Transverse colon (tissue), 3 donors: ENCODE measurements around the gene CHID1.

Experiments used
- EP300 ChIP-seq: sonication (generic); formaldehyde crosslinking; IDR thresholded peaks from one replicate; pipeline ENCODE4 v1.6.1; 2017; ENCODE audit warnings: antibody characterized with exemption, low read depth
- TF ChIP-seq, protein P1 (sequence below), 5 experiments: fragments of 200-600 bp in 3 of 5; fragments of 450-650 bp in 2 of 5; sonication (generic) in 3 of 5; IDR thresholded peaks; 1 replicate in 2 of 5; 2 replicates in 3 of 5; pipeline ENCODE4 v1.5.1; 2016 to 2017; ENCODE audit warnings: antibody characterized with exemption in 5 of 5, inconsistent platforms in 3 of 5, mild to moderate bottlenecking in 2 of 5, moderate library complexity in 1 of 5

DNA sequence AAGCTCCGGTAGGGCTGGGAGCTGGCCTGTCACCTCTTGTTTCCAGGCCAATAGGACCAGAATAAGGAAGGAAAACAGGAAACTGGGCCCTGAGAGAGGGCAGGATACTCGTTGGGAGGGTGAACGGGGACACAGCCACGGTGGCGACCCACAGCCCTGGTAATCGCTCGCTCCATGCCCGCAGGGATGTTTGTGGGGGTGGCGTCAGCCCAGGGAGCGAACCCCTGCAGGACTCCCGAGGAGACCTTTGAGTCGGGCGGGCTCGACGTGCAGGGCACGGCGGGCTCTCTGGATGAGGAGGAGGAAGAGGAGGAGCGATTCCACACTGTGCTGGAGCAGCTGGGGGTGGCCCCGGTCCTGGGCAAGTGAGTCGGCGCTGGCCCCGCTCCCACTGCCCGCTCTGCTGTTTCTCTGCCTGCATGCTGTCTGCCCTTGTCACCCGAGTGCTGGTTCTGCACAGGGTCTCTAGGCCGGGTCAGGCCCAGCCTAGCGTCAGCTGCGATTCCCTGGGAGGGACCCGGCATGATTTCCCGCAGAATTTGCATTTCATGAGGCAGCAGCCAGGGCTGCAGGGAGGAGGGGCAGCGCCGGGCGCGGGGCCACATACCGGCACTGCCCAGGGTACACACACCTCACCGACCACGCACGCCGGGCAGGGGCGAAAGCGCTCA lies 81.3 kb downstream of the CHID1 start:
- TF ChIP-seq, protein P1, sequence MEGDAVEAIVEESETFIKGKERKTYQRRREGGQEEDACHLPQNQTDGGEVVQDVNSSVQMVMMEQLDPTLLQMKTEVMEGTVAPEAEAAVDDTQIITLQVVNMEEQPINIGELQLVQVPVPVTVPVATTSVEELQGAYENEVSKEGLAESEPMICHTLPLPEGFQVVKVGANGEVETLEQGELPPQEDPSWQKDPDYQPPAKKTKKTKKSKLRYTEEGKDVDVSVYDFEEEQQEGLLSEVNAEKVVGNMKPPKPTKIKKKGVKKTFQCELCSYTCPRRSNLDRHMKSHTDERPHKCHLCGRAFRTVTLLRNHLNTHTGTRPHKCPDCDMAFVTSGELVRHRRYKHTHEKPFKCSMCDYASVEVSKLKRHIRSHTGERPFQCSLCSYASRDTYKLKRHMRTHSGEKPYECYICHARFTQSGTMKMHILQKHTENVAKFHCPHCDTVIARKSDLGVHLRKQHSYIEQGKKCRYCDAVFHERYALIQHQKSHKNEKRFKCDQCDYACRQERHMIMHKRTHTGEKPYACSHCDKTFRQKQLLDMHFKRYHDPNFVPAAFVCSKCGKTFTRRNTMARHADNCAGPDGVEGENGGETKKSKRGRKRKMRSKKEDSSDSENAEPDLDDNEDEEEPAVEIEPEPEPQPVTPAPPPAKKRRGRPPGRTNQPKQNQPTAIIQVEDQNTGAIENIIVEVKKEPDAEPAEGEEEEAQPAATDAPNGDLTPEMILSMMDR (IDR thresholded peaks at IDR 0.05): no peak
- no peak for TF ChIP-seq EP300
